HL-60/S4 (cell line): Measurements from ENCODE around the gene HEBP1.

ENCODE experiments used
- in situ Hi-C: fragments of 300-500 bp; cut with MboI; formaldehyde crosslinking; loops from 2 replicates; pipeline ENCODE4 v1.14.3; 2022; ENCODE audit warnings: low sequenced_read_pairs

The HEBP1 gene

DNA sequence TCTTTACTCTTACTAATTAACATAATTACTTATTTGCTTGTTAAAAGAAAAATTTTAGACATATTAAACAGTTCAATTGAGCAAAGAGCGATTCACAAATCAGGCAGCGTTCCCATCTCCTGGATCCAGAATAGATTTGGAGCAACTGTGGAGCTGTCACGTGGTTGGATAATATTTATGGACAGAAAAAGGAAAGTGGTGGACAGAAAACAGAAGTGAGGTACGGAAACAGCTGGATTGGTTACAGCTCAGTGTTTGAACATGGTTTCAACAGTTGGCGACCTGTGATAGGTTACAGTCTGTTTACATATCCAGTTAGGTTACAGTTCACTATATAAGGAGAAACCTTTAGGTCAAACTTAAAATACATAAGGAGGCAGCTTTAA, 24.5 kb upstream of the HEBP1 start:
- in situ Hi-C loops, result loop anchor here (10.0 kb wide), 1 partner anchor 180 kb away; no protein-coding TSS in a partner anchor

DNA sequence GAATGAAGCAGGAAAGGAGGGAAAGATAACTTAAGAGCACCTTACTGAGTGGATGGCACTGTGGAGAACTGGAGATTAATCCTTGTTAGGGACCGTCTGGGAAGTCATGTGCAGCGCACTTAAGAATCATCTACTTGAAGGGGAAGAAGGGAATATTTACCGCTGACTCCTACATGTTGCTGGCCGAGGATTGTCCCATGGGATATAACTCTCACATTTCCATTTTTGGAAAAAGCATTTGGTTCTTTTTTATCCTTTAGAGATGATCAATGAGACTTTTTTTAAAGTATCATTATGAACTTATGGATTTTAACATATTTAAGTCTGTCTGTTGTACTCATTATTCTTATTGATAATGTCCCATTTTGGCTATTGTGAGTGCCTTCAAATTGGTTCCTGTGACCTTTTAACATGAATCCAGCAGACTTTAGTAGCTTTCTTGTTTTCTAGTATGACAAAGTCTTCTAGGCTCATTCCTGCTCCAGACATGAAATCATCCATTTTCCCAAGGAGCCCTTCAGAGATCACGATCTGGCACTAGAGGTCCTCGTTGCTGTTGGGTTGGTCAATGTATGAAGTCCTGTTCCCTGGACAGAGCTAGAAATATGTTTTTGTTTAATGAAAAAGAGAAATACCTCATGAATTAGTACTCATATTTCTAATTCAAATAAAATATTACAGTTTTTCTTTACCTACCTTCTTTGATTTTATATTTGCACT, 23.9 kb upstream of the HEBP1 start:
- in situ Hi-C loops, result loop anchor here (10.0 kb wide), 1 partner anchor 181 kb away; no protein-coding TSS in a partner anchor

DNA sequence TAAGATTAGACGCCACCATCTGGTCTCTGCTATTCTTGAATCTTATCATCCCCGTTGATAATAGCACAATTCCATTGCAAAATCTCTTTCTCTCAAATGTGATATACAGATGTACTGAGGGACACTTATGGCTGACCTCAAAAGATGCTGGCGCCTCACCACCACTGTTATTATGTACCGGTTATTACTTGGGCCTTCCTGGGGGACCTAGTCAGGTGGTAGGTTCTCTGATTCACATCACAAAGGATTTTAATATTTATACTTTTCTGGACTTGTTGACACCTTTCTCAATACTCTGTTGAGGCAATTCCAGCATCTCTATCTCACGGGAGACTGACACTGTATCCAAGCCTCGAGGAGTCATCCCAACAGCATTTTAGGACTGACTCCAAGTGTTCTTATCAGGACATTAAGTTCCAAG, 22.8 kb upstream of the HEBP1 start:
- in situ Hi-C loops, result loop anchor here (10.0 kb wide), 1 partner anchor 182 kb away; no protein-coding TSS in a partner anchor

DNA sequence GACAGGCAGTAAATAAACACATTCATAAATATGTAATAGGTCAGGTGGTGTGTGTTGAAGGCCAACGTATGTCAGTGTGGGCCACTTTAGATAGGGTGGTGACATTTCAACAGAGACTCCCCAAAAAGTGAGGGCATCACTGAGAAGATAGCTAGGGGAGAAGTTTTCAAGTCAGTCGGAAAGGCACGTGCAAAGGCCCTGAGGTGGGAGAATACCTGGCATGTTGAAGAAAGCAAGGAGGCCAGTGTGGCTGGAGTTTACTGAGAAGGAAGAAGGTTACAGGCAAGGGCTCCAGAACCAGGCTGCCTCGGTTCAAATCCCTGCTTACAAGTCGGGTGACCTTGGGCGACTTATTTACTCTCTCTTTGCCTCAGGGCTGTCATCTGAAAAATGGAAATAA, 11.0 kb upstream of the HEBP1 start:
- in situ Hi-C loops, result no loop called here

DNA sequence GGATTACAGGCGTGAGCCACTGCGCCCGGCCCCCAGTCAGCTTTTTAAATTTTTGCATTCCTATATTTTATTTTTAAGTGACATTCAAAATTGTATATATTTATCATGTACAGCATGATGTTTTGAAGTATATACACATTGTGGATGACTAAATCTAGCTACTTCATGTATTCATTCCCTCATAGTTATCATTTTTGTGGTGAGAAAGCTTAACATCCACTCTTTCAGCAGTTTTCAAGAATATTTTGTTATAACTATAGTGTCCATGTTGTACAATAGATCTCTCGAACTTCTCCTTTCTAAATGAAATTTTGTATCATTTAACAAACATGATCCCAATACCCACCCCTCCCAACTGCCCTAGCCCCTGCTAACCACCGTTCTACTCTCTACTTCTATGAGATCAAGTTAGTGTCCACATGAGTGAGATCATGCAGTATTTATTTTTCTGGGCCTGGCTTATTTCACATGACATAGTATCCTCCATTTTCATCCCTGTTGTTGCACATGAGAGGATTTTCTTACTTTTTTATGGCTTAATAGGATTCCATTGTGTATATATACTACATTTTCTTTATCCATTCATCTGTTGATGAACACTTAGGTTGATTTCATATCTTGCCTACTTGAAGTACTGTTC, 8.8 kb upstream of the HEBP1 start:
- in situ Hi-C loops, result no loop called here

DNA sequence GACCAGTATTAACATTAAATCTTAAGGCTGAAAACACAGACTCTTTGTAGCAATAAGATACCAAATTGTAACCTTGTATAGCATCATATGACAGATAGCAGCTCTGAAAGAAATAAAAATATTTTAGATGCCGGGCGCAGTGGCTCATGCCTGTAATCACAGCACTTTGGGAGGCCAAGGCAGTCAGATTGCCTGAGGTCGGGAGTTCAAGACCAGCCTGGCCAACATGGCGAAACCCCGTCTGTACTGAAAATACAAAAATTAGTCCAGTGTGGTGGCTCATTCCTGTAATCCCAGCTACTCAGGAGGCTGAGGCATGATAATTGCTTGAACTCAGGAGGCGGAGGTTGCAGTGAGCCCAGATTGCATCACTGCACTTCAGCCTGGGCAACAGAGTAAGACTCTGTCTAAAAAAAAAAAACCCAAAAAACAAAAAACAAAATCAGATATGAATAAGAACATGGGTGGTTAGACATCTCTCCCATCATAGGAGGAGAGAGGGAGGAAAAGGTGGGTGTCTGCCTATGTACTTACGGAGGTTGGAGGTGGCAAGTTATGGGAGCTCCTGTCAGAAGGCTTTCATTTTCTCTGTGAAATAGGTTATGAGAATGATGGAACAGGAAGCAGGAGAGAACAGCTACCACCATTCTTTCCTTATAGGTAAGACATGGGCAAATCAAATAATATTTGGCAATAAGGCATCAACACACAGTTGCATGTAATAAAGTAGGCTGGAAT, 7.6 kb upstream of the HEBP1 start:
- in situ Hi-C loops, result no loop called here

DNA sequence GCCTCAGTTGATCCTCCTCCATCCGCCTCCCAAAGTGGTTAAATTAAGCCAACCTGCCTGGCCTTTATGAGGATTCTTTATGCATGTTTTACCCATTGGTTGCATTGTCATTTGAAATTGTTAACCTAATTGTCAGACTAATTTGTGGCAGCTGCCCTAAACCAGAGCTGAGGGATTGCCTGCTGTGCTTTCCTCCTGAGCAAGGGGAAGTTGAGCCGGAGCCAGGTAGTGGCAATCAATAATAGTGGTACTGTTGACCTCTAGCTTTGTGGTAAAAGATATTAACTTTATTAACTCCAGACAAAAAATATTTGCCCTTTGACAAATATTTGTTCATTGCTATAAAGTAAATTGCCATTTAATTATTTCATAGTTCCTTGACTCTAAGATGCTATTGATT, 5.6 kb upstream of the HEBP1 start:
- in situ Hi-C loops, result no loop called here

DNA sequence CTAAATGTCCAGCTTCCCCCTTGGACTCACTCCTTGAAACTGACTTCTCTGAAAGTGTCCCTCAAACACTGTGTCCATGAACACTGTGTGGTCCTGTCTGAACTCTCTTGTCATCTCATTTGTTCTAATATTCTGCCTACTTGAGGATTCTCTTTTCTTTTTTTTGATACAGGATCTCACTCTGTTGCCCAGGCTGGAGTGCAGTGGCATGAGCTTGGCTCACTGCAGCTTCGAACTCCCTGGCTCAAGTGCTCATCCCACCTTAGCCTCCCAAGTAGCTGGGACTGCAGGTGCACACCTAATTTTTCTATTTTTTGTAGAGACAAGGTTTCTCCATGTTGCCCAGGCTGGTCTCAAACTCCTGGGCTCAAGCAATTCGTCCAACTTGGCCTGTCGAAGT, 4.9 kb upstream of the HEBP1 start:
- in situ Hi-C loops, result no loop called here

DNA sequence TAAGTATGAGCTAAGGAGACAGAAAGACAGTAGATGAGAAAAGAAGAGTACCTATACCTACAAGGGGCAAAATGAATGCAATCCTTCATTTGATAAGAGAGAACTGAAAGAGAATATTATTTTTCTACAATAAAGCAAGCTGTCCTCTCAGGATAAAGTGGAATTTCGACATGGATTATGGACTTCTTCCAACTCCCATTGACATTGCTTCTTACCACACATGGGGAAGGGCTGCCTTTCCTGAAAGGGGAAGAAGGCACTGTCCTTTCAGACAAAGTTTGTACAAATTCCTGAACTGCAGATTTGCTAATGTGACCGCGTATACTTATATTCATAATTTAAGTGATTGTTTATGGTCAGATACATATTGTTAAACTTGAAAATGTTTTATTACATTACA, 4.3 kb upstream of the HEBP1 start:
- in situ Hi-C loops, result no loop called here

DNA sequence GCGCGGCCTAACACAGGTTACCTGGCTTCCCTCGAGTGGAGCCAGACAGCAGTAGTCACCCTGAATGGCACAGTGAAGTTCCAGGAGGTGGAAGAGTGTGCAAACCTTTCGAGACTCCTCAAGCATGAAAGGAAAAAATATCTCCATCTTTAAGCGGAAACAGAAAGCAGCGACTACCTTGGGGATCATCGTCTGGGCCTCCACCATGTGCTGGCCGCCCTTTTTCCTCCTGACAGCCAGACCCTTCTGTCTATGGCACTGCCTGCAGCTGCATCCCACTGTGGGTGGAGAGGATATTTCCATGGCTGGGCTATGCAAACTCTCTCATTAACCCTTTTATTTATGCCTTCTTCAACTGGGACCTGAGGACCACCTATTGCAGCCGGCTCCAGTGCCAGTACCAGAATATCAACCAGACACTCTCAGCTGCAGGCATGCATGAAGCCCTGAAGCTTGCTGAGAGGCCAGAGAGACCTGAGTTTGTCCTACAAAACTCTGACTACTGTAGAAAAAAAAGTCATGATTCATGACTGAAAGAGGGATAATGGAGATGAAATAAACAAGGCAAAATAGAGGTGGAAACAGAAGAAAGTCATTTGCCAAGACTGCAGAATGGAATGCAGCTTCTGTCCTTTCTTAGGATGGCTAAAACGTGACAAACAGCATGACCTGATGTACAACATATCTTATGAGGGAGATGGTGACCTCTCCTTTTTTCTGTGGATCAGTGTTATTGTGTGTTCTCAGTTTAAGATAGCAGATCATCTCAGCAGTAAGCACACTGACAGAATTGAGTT, 2.4 kb upstream of the HEBP1 start:
- in situ Hi-C loops, result no loop called here

DNA sequence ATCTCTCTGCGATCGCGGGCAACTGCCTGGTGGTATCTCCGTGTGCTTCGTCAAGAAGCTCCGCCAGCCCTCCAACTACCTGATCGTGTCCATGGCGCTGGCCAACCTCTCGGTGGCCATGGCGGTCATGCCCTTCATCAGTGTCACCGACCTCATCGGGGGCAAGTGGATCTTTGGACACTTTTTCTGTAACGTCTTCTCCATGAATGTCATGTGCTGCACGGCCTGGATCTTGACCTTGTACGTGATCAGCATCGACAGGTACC, 1.6 kb upstream of the HEBP1 start:
- in situ Hi-C loops, result no loop called here

DNA sequence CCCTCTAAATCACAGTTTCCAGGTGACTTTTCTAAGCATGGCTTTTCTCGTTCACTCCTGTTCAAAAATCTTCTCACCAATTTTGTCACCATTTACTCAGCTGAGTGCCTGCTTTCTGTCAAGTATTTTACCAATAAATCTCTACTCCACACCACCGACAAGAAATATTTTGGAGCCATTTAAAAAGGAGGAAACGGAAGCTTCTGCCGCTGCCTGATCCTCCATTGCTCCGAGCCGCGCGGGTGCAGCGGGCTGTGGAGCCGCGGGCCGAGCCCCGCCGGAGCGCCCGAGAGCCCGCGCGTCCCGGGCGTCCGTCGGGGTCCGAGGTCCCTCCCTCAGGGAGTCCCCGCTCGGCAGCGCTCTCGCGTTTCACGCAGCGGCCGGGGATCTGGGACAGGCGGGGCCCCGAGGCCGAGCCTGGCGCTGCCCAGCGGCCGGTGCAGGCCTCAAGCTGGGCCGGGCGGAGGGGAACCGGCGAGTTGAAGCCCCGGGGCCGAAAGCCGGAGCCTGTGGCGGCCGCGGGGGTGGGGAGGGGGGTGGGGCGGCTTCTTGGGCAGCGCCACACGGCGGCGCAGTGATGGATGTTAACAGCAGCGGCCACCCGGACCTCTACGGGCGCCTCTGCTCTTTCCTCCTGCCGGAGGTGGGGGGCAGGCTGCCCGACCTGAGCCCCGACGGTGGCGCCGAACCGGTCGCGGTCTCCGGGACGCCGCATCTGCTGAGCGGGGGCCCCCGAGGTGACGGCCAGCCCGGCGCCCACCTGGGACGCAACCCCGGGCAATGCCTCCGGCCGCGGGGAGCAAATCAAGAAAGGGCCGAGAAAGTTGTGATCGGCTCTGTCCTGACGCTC, 1.1 kb upstream of the HEBP1 start:
- in situ Hi-C loops, result no loop called here

DNA sequence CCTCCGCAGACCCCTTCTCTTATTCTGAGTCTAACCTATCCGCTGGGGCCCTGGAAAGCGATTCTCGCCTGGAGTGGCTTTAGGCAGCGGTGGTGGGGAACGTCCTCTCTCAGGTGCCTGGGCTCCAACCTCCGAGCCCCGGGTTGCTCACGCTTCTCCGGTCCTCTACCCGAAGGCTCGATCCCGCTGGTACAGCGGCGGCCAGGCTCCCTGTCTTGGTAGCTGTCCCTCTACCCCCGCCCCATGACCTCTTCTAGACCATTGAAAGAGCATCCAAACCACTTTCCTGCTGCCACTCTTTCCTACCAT, 505 bp upstream of the HEBP1 start:
- in situ Hi-C loops, result no loop called here

DNA sequence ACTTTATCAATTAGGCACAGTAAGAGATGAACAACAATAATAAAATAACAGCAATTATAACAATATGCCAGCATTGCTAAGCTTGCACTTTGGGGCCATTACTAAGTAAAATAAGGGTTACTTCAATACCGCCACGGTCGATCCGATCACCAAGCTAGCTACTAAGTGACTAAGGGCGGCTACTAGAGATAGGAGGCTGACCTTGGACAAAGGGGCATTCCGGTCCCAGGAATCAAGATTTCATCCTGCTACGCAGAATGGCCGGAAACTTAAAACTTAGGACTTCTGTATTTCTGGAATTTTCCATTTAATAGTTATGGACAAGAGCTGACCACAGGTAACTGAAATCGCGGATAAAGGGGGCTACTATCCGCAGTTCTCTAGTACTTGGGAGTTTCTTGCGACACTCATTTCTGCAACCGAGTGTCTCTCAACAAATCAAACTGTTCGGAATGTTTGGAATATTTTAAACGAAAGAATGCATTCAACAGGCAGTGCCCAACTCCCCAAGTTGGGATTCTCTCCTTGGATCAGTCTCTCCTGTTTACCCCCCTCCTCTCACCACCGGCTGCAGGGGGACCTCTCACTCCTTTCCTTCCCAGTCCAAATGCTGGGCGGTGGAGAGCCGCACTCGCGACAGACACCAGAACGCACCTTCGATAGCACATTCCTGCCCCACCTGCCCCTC, 650 bp downstream of the HEBP1 start:
- in situ Hi-C loops, result no loop called here

DNA sequence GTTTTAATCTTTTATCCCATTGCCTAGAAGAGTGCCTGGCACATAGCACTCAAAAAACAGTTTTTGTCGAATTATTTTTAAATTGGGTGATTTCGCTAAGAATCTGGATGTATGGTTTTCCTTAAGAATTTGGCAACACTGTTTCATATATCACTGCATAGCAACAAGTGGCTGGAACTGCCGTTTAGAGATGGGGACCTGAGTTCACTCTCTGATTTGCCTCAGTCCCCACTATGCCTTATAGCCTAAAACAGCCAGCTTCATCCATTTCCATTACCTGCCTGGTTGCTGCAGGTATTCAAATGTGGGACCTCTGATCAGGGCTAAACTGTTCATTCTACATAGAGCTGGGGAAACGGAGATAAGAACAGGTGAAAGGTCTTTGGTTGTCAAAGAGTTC, 1.8 kb downstream of the HEBP1 start:
- in situ Hi-C loops, result no loop called here

DNA sequence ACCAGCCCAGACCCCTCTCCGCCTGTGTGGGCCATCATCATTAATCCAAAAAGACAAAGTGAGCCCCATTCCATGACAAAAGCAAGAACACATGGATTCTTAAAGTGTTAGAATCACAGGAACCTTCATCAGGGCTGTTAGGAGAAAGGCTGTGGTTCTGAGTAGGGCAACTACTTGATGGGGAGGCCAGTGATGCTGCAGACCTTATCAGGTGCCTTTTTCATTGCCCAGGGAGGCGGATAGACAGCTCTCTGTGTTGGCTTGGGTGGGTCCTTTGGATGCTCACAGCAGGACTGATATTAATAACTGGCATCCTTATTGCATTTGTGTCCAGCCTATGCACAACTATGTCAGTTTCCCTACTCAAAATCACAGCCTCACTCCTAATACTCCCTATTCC, 2.3 kb downstream of the HEBP1 start:
- in situ Hi-C loops, result no loop called here

DNA sequence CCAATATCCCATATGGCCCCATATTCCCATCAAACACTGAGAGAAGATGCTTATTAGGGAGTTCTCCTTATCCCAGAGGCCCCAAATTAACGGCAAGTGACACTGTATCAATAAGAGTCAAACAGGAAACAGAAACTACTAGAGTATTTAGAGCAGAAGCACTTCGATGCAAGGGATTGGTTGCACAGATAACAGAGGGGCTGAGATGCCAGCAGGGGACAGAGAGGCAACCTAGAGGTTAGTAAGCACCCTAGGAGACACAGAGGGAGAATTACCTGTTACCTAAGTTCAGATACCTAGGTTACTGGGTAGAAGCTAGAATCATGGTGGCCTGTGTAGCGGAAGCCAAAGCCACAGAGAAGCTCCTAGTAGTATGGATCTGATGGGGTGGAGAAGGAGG, 2.9 kb downstream of the HEBP1 start:
- in situ Hi-C loops, result no loop called here

DNA sequence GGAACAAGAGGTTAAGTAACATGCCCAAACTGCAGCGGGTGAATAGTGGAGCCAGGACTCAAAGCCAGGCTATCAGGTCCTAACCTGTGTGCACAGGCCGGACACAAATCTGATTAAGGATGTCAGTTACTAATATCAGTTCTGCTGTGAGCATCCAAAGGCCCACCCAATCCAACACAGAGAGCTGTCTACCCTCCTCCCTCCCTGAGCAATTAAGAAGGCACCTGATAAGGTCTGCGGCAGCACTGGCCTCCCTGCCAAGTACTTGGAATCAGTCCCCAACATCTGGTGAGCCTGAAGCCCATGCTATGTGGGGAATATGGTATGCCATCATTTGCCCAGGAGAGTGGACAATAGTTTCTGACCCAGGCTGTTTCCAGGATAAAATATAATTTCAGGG, 3.9 kb downstream of the HEBP1 start:
- in situ Hi-C loops, result no loop called here

DNA sequence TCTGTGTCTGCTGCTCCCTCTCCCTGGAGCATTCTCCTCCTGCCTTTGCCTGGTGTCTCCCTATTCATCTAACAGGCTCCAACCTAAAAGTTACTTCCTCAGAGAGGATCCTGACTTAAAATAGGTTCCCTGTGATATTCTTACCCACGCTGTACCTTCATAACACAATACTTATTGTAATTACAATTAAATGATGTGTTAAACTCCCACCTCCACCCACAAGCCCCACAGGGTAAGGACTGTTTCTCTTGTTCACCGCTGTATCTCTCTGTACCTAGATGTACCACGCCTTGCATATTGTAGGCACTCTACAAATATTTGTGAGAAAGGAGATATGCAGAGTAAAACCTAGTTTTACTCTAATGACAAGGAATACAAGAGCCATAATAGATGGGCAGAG, 5.0 kb downstream of the HEBP1 start:
- in situ Hi-C loops, result no loop called here

DNA sequence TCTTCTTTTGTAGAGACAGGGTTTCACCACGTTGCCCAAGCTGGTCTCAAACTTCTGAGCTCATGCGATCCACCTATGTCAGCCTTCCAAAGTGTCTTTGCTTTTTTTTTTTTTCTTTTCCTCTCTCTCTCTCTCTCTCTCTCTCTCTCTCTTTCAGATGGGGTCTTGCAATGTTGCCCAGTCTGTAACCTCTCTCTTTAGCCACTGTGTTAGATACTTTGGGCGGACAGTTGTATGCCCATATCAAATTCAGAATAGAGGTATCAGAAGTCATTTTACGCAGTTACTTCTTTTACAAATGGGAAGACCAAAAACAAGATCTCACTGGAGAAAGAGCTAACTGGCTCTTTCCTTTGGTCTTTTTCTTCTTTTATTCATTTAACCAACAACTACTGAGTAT, 6.7 kb downstream of the HEBP1 start:
- in situ Hi-C loops, result no loop called here
